Osteoblast (primary cell): ENCODE results near the gene SLC19A1. TPM values are rescaled to one million over a fixed set of nuclear protein-coding genes. Genes with fewer than 3 reads are reported as not detected.

Experiments used
- DNase-seq: peaks from one replicate; pipeline ENCODE4 v3.0.0; 2011; ENCODE audit warnings: low spot score, mixed read lengths; ENCODE audit not compliant: insufficient read length; ENCODE audit errors: missing footprints
- H2AFZ ChIP-seq: 2 replicates; pipeline ENCODE4 v1.6.0; 2011; ENCODE audit warnings: mild to moderate bottlenecking, low read length
- H3K27ac ChIP-seq: 2 replicates; pipeline ENCODE4 v1.5.1; 2011; ENCODE audit warnings: mild to moderate bottlenecking, low read depth, low read length, moderate library complexity
- H3K27me3 ChIP-seq: 2 replicates; pipeline ENCODE4 v1.6.0; 2012; ENCODE audit warnings: mild to moderate bottlenecking, control low read depth, inconsistent platforms, low read length, moderate library complexity; ENCODE audit not compliant: insufficient read depth
- H3K36me3 ChIP-seq: 2 replicates; pipeline ENCODE4 v1.5.1; 2011; ENCODE audit warnings: mild to moderate bottlenecking, low read length, control low read depth, moderate library complexity; ENCODE audit not compliant: insufficient read depth
- H3K4me1 ChIP-seq: 2 replicates; pipeline ENCODE4 v1.5.1; 2011; ENCODE audit warnings: mild to moderate bottlenecking, low read length, control low read depth, moderate library complexity; ENCODE audit not compliant: insufficient read depth
- H3K4me2 ChIP-seq: 2 replicates; pipeline ENCODE4 v1.6.0; 2011; ENCODE audit warnings: mild to moderate bottlenecking, low read length; ENCODE audit not compliant: insufficient read depth
- H3K4me3 ChIP-seq: fragments of 200-600 bp; sonication (generic); 3 replicates; pipeline ENCODE4 v1.5.1; 2012; ENCODE audit warnings: mild to moderate bottlenecking, low read length, inconsistent platforms; ENCODE audit not compliant: insufficient read depth
- H3K79me2 ChIP-seq: 2 replicates; pipeline ENCODE4 v1.6.0; 2012; ENCODE audit warnings: mild to moderate bottlenecking, low read length, control low read depth, inconsistent platforms; ENCODE audit not compliant: insufficient read depth
- H3K9me3 ChIP-seq: 2 replicates; pipeline ENCODE4 v1.5.1; 2011; ENCODE audit warnings: low read depth, low read length, control low read depth
- H4K20me1 ChIP-seq: 2 replicates; pipeline ENCODE4 v1.6.0; 2012; ENCODE audit warnings: mild to moderate bottlenecking, low read length, control low read depth; ENCODE audit not compliant: insufficient read depth
- CTCF ChIP-seq: IDR thresholded peaks from 2 replicates; pipeline ENCODE4 v1.5.1; 2011; ENCODE audit warnings: mild to moderate bottlenecking, low read depth, low read length, moderate library complexity; ENCODE audit errors: extremely low read depth
- total RNA-seq: library from RNA; depleted of rRNA; stranded (reverse); fragments of >200 nt; gene quantifications from 2 replicates; pipeline ENCODE4 v1.2.3, GENCODE V29; 2012

SLC19A1 gene
- total RNA-seq, 1 donor, result 2.9 TPM

GRCh38 chr21:45508607-45509565 is 33.4 kb downstream of the SLC19A1 start:
- DNase-seq, result no peak
- Histone ChIP-seq H3K4me1 (no peaks in the 10 kb centered on the region), H3K79me2 (no peaks in the 10 kb centered on the region), H2AFZ (no peak overlapping the region), H4K20me1 (no peaks in the 10 kb centered on the region), H3K36me3 (no peaks in the 10 kb centered on the region), H3K4me3 (no peak overlapping the region), H3K4me2 (no peak overlapping the region), H3K27me3 (no peaks in the 10 kb centered on the region), H3K9me3 (no peaks in the 10 kb centered on the region), H3K27ac (no peak overlapping the region)
- no peak for TF ChIP-seq CTCF

GRCh38 chr21:45507888-45508508 is 34.2 kb downstream of the SLC19A1 start:
- no peak overlapping the region for H3K27ac ChIP-seq
- H4K20me1 ChIP-seq, result no peaks in the 10 kb centered on the region
- no peak overlapping the region for H2AFZ ChIP-seq
- no peak overlapping the region for H3K4me3 ChIP-seq
- no peak for TF ChIP-seq CTCF
- no peaks in the 10 kb centered on the region for H3K27me3 ChIP-seq
- DNase-seq, result no peak
- no peak overlapping the region for H3K4me2 ChIP-seq
- no peaks in the 10 kb centered on the region for H3K36me3 ChIP-seq
- no peaks in the 10 kb centered on the region for H3K9me3 ChIP-seq
- no peaks in the 10 kb centered on the region for H3K79me2 ChIP-seq
- no peaks in the 10 kb centered on the region for H3K4me1 ChIP-seq

GRCh38 chr21:45507523-45507875 is 34.7 kb downstream of the SLC19A1 start:
- Histone ChIP-seq H4K20me1 (no peaks in the 10 kb centered on the region), H3K4me3 (no peak overlapping the region), H3K79me2 (no peaks in the 10 kb centered on the region), H2AFZ (no peak overlapping the region), H3K27ac (no peak overlapping the region), H3K9me3 (no peaks in the 10 kb centered on the region), H3K4me2 (no peak overlapping the region), H3K4me1 (no peaks in the 10 kb centered on the region), H3K36me3 (no peaks in the 10 kb centered on the region), H3K27me3 (no peaks in the 10 kb centered on the region)
- no peak for TF ChIP-seq CTCF
- no peak for DNase-seq

- Histone ChIP-seq H3K4me3 (no peak overlapping the region), H3K79me2 (no peaks in the 10 kb centered on the region), H2AFZ (no peak overlapping the region), H3K27ac (no peak overlapping the region), H3K4me2 (no peak overlapping the region), H3K27me3 (no peaks in the 10 kb centered on the region), H4K20me1 (no peaks in the 10 kb centered on the region), H3K9me3 (no peaks in the 10 kb centered on the region), H3K36me3 (no peaks in the 10 kb centered on the region), H3K4me1 (no peaks in the 10 kb centered on the region)
- DNase-seq, result no peak
- no peak for TF ChIP-seq CTCF
Measured at GRCh38 chr21:45506836-45507522, 35.3 kb downstream of the SLC19A1 start.
